ENCODE measurements around the gene THEM5.

Gene THEM5

DNA sequence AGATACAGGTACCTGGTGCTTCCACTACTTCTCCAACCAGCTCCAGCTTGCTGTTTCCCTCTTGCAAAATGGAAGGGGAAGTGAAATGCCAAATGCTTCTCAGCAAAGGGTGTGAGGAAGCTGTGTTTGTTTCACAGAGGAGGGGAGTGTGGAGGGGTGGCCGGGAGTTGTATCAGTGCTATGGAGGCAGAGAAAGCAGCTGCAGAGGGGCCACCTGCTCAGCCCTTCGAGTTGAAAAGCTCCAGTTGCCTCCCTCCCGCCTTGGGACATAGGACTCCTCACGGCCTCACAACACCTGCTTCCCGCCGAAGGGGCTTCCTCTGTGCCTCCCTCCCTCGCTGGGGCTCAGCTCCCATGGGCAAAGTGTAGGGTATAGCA lies 36.2 kb downstream of the THEM5 start:
- Mint-ChIP-seq H3K4me1 (peaks cover 11% of the 10 kb centered on the region), H3K36me3 (ENCODE audit: low read depth) (no peaks in the 10 kb centered on the region), H3K9me3 (no peaks in the 10 kb centered on the region), H3K27me3 (ENCODE audit: low read depth) (peaks cover 35% of the 10 kb centered on the region), H3K27ac (no peak overlapping the region), H3K4me3 (peak overlapping the region in 1 of 3 experiments; percentile 37)
- TF ChIP-seq, protein P1, sequence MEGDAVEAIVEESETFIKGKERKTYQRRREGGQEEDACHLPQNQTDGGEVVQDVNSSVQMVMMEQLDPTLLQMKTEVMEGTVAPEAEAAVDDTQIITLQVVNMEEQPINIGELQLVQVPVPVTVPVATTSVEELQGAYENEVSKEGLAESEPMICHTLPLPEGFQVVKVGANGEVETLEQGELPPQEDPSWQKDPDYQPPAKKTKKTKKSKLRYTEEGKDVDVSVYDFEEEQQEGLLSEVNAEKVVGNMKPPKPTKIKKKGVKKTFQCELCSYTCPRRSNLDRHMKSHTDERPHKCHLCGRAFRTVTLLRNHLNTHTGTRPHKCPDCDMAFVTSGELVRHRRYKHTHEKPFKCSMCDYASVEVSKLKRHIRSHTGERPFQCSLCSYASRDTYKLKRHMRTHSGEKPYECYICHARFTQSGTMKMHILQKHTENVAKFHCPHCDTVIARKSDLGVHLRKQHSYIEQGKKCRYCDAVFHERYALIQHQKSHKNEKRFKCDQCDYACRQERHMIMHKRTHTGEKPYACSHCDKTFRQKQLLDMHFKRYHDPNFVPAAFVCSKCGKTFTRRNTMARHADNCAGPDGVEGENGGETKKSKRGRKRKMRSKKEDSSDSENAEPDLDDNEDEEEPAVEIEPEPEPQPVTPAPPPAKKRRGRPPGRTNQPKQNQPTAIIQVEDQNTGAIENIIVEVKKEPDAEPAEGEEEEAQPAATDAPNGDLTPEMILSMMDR (IDR thresholded peaks at IDR 0.05; ENCODE audit: unreplicated experiment in 3 of 3): no peak

DNA sequence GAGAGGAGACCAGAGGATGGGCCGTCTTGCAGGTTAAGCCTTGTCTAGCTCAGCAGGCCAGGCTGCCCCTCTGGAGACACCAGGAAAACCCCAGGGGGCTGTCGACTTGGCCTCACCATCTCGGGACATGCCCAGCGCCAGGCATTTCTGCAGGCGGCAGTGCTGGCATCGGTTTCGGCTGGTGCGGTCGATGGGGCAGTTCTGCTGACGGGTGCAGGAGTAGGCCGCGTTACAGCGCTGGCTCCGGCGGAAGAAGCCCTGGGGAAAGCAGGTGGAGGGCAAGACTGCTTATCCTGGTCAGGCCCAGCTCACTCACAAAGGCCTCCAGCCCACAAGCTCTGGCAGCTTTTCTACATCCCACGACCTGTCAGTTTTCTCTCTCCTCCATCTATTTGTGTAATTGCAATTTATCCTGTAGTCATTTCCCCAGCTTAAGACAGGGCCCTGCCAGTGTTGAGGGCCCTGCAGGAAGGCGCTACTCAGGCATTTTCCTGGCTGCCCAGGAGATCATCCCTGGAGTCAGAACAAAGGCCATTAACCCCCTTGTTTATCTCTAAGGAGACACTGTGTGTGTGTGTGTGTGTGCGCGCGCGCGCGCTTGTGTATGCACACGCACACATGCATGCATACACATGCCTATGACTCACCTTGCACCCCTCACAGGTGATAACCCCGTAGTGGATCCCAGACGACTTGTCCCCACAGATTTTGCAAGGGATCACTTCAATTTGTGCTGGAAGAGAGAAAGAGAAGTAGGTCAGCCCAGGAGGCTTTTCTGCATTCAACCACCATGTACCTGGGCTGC lies 36.8 kb downstream of the THEM5 start:
- peaks cover 35% of the 10 kb centered on the region for H3K27me3 Mint-ChIP-seq (ENCODE audit: low read depth)
- H3K4me1 Mint-ChIP-seq: peaks cover 11% of the 10 kb centered on the region
- H3K36me3 Mint-ChIP-seq (ENCODE audit: low read depth): no peaks in the 10 kb centered on the region
- TF ChIP-seq, protein P1 (IDR thresholded peaks at IDR 0.05; ENCODE audit: unreplicated experiment in 3 of 3): no peak
- H3K27ac Mint-ChIP-seq: no peak overlapping the region
- no peak overlapping the region for H3K4me3 Mint-ChIP-seq
- no peaks in the 10 kb centered on the region for H3K9me3 Mint-ChIP-seq

DNA sequence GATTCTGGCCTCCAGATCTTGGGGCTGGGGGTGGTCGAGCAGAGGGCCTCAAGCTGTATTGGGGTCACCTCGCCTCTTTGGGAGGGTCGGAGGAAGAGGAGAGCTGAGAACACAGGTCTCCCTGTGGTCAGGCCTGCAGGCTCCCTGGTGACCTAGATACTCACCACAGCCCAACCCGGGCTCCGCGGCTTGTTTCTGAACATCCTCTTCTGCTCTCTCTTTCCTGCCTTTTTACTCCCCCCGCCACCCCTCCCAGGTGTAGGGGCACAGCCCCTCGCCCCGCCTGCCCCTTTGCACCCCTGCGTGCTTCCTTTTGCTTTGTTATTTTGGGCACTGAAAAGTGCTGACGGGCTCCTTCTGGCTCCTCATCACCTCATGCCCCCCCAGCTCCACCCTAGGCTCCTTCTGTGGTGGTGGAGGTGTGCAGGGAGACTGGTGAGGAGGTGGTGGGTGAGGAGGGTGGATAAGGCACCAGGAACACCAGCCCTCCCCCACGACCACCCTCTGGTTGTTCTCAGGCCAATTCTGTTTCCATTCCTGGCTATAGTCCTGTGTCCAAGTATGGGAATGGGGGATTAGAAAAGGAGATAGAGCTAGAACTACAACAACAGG lies 37.7 kb downstream of the THEM5 start:
- H3K4me1 Mint-ChIP-seq: peaks cover 11% of the 10 kb centered on the region
- TF ChIP-seq, protein P1 (IDR thresholded peaks at IDR 0.05; ENCODE audit: unreplicated experiment in 3 of 3): no peak
- no peaks in the 10 kb centered on the region for H3K36me3 Mint-ChIP-seq (ENCODE audit: low read depth)
- H3K27me3 Mint-ChIP-seq (ENCODE audit: low read depth): peaks cover 36% of the 10 kb centered on the region
- H3K9me3 Mint-ChIP-seq: no peaks in the 10 kb centered on the region
- no peak overlapping the region for H3K27ac Mint-ChIP-seq
- no peak overlapping the region for H3K4me3 Mint-ChIP-seq

DNA sequence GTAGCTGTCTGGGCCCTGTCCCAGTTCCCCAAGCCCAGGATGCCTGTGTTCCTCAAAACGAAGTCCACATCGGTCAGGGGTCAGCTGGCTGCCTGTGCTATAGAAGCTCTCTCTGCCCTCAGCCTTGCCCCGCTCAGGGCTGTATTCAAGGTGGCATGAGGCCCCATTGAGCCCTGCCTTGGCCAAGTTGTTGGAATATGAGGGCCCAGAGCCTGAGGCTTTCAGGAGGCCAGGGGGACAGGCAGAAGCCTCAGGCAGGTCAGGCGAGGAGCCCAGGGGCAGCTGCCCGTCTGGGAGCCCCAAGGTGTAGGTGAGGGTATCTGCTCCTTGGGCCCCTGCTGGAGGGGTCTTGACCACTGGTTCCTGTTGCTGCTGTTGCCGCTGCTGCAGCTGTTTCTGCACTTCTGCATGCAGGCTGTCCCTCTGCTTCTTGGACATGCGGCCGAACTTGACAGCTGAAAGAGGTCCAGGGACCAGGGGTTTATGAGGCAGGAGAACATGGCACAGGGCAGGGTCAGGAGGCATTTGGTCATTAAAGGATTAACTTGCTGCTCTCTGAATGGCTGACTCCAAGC lies 38.5 kb downstream of the THEM5 start:
- Mint-ChIP-seq H3K9me3 (no peaks in the 10 kb centered on the region), H3K4me1 (peaks cover 11% of the 10 kb centered on the region), H3K27me3 (ENCODE audit: low read depth) (peaks cover 36% of the 10 kb centered on the region), H3K4me3 (no peak overlapping the region), H3K27ac (no peak overlapping the region), H3K36me3 (ENCODE audit: low read depth) (no peaks in the 10 kb centered on the region)
- TF ChIP-seq, protein P1 (IDR thresholded peaks at IDR 0.05; ENCODE audit: unreplicated experiment in 3 of 3): no peak

DNA sequence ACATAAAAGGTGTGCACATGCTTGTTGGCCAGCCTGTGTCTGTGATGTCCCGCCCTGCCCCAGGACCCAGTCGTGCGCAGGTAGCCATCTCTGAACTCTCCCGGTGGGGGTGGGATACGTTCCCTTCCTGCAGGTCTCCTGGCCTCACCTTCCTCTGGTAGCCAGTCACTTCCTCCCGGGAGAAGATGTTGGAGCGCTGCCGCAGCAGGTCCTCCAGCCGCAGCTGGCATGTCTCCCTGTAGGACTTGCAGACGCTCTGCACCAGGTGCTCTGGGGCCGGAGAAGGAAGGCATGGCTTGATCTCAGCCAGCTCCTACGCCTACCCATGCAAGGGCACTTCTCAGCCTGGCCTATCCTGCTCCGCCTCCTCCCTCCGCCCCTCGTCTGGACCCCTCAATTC lies 39.1 kb downstream of the THEM5 start:
- Mint-ChIP-seq H3K36me3 (ENCODE audit: low read depth) (no peaks in the 10 kb centered on the region), H3K4me1 (peaks cover 11% of the 10 kb centered on the region), H3K4me3 (no peak overlapping the region), H3K9me3 (no peaks in the 10 kb centered on the region), H3K27me3 (ENCODE audit: low read depth) (peaks cover 34% of the 10 kb centered on the region), H3K27ac (no peak overlapping the region)
- TF ChIP-seq, protein P1 (IDR thresholded peaks at IDR 0.05; ENCODE audit: unreplicated experiment in 3 of 3): no peak

Measured in nephron (organoid).